SK-N-SH treated with all-trans-retinoic acid at 6 μM for 48 hours (cell line): ENCODE data around the gene GLI3.

Experiments
- CSRNP3 ChIP-seq: fragments of 250-450 bp; sonication (Bioruptor Pico); IDR thresholded peaks from 2 replicates; pipeline ENCODE4 v1.5.1; 2021; ENCODE audit warnings: mild to moderate bottlenecking, moderate library complexity
- PATZ1 ChIP-seq: fragments of 250-450 bp; sonication (Bioruptor Pico); IDR thresholded peaks from 2 replicates; pipeline ENCODE4 v1.8.0; 2020; ENCODE audit warnings: mild to moderate bottlenecking, moderate library complexity, borderline replicate concordance
- RARB ChIP-seq: fragments of 250-450 bp; sonication (Bioruptor Pico); IDR thresholded peaks from 2 replicates; pipeline ENCODE4 v1.8.0; 2021; ENCODE audit warnings: mild to moderate bottlenecking, moderate library complexity
- SNAI2 ChIP-seq: fragments of 250-450 bp; sonication (Bioruptor Pico); IDR thresholded peaks from 2 replicates; pipeline ENCODE4 v1.5.0; 2020; ENCODE audit warnings: mild to moderate bottlenecking, moderate library complexity
- TOX ChIP-seq: fragments of 250-450 bp; sonication (Bioruptor Pico); IDR thresholded peaks from 2 replicates; pipeline ENCODE4 v1.8.0; 2021; ENCODE audit warnings: mild to moderate bottlenecking, moderate library complexity, borderline replicate concordance
- TSHZ2 ChIP-seq: fragments of 250-450 bp; sonication (Bioruptor Pico); IDR thresholded peaks from 2 replicates; pipeline ENCODE4 v1.5.0; 2020; ENCODE audit warnings: mild to moderate bottlenecking, moderate library complexity
- ZFP3 ChIP-seq: fragments of 250-450 bp; sonication (Bioruptor Pico); IDR thresholded peaks from 2 replicates; pipeline ENCODE4 v1.5.0; 2020; ENCODE audit warnings: mild to moderate bottlenecking, moderate library complexity
- ZFP30 ChIP-seq: fragments of 450-650 bp; formaldehyde crosslinking; IDR thresholded peaks from 2 replicates; pipeline ENCODE4 v1.5.0; 2022; ENCODE audit warnings: mild to moderate bottlenecking, moderate library complexity
- ZNF565 ChIP-seq: fragments of 450-650 bp; formaldehyde crosslinking; conservative IDR thresholded peaks from 2 replicates; pipeline ENCODE4 v1.5.0; 2020; ENCODE audit warnings: low read depth, mild to moderate bottlenecking, moderate library complexity

GRCh38 chr7:41974870-41975557, 262.0 kb downstream of the GLI3 start:
- TF ChIP-seq ZFP30 (CRISPR knock-in tag) (no peak), PATZ1 (no peak), RARB (CRISPR knock-in tag) (no peak), TSHZ2 (no peak), ZNF565 (CRISPR knock-in tag) (no peak), TOX (no peak), SNAI2 (CRISPR knock-in tag) (no peak), ZFP3 (CRISPR knock-in tag) (no peak), CSRNP3 (no peak)
